HCT116 (cell line): ENCODE results near the gene TNF. TPM values are rescaled to one million over a fixed set of nuclear protein-coding genes. Genes with fewer than 3 reads are reported as not detected.

ENCODE experiments used
- ATAC-seq: fragments of 200-7000 bp; cut with Tn5 transposase; 2 replicates; pipeline ENCODE4 v1.9.1; 2020; ENCODE audit warnings: mild to moderate bottlenecking, moderate library complexity
- BruUV-seq: library from RNA; stranded (reverse); fragments of 400-500 nt; replicated peaks from 2 replicates; lab custom pipeline; 2021; lab: Mats Ljungman, UMichigan
- CTCF ChIA-PET: fragments of 300-600 bp; sonication (Branson Sonifier 250); formaldehyde crosslinking; loops from one replicate; lab custom pipeline; 2021; ENCODE audit warnings: antibody characterized with exemption; lab: Charles Lee
- POLR2A ChIA-PET: fragments of 300-600, 350-600 bp; sonication (Branson Sonifier 250); formaldehyde crosslinking; loops from one replicate; lab custom pipeline; 2021; ENCODE audit warnings: antibody characterized with exemption; lab: Charles Lee
- RAD21 ChIA-PET, 2 experiments: fragments of 300-600 bp; sonication (Branson Sonifier 250); formaldehyde crosslinking; loops; one replicate each; lab custom pipeline; 2023; ENCODE audit warnings: low total read pairs in 2 of 2; ENCODE audit not compliant: uncharacterized antibody in 2 of 2, unreplicated experiment in 2 of 2, low non-redundant PET in 1 of 2; lab: Charles Lee
- DNase-seq: peaks from one replicate; pipeline ENCODE4 v3.0.0-alpha.2; 2010; ENCODE audit warnings: low read depth, low spot score
- H2AFZ ChIP-seq: fragments of 200-600 bp; shearing (Covaris generic), sonication (generic); 2 replicates; pipeline ENCODE4 v1.6.1; 2017; ENCODE audit warnings: low read depth, mixed run types, mixed read lengths, antibody characterized with exemption, low read length; ENCODE audit not compliant: poor library complexity, severe bottlenecking
- H3K27ac ChIP-seq: 2 replicates; pipeline ENCODE4 v1.5.1; 2012; ENCODE audit warnings: low read depth, low read length
- H3K27me3 ChIP-seq: fragments of 200-600 bp; sonication (generic); 2 replicates; pipeline ENCODE4 v1.6.1; 2016; ENCODE audit warnings: mixed run types, low read length, mixed read lengths; ENCODE audit not compliant: insufficient read depth
- H3K36me3 ChIP-seq, 2 experiments: fragments of 200-500 bp in 1 of 2; fragments of 200-600 bp in 1 of 2; sonication (Bioruptor generic) in 1 of 2; sonication (generic) in 1 of 2; 2 replicates each; pipeline versions ENCODE4 v1.5.1 to v1.6.1; 2014 to 2016; ENCODE audit warnings: low read length in 2 of 2, inconsistent platforms in 1 of 2, mixed read lengths in 1 of 2, mixed run types in 1 of 2; ENCODE audit not compliant: insufficient read depth in 2 of 2, control insufficient read depth in 1 of 2
- H3K4me1 ChIP-seq, 2 experiments: fragments of 200-600 bp in 1 of 2; sonication (generic) in 1 of 2; 2 replicates each; pipeline versions ENCODE4 v1.5.1 to v1.6.1; 2012 to 2017; ENCODE audit warnings: low read length in 2 of 2, inconsistent platforms in 1 of 2, mild to moderate bottlenecking in 1 of 2, mixed read lengths in 1 of 2, mixed run types in 1 of 2, moderate library complexity in 1 of 2; ENCODE audit not compliant: insufficient read depth in 2 of 2, control insufficient read depth in 1 of 2
- H3K4me2 ChIP-seq: fragments of 200-600 bp; sonication (generic); 2 replicates; pipeline ENCODE4 v1.6.1; 2017; ENCODE audit warnings: mixed run types, low read length, mixed read lengths
- H3K4me3 ChIP-seq, 2 experiments: fragments of 200-600 bp in 1 of 2; sonication (generic) in 1 of 2; replicated peaks in 1 of 2; 2 replicates each; pipeline ENCODE4 v1.5.1; 2011 to 2016; ENCODE audit warnings: low read length in 2 of 2, control low read depth in 1 of 2, low read depth in 1 of 2, mild to moderate bottlenecking in 1 of 2, mixed read lengths in 1 of 2, mixed run types in 1 of 2
- H3K79me2 ChIP-seq: fragments of 200-600 bp; sonication (generic); 2 replicates; pipeline ENCODE4 v1.6.1; 2017; ENCODE audit warnings: mild to moderate bottlenecking, mixed run types, low read length, moderate library complexity, mixed read lengths; ENCODE audit not compliant: insufficient read depth
- H3K9ac ChIP-seq: fragments of 200-600 bp; sonication (generic); 2 replicates; pipeline ENCODE4 v1.6.1; 2016; ENCODE audit warnings: low read length, mixed read lengths
- H3K9me2 ChIP-seq: fragments of 200-600 bp; sonication (generic), shearing (Covaris generic); 2 replicates; pipeline ENCODE4 v1.6.1; 2017; ENCODE audit warnings: mixed run types, mild to moderate bottlenecking, moderate library complexity; ENCODE audit not compliant: insufficient read depth
- H3K9me3 ChIP-seq, 2 experiments: fragments of 200-500 bp in 1 of 2; fragments of 200-600 bp in 1 of 2; sonication (Bioruptor generic) in 1 of 2; sonication (generic) in 1 of 2; 2 replicates each; pipeline ENCODE4 v1.6.1; 2014 to 2017; ENCODE audit warnings: low read length in 2 of 2, mixed read lengths in 2 of 2, inconsistent platforms in 1 of 2, low read depth in 1 of 2, mild to moderate bottlenecking in 1 of 2, mixed run types in 1 of 2, moderate library complexity in 1 of 2; ENCODE audit not compliant: control insufficient read depth in 1 of 2, insufficient read depth in 1 of 2
- H4K20me1 ChIP-seq: fragments of 200-600 bp; sonication (generic), shearing (Covaris generic); 2 replicates; pipeline ENCODE4 v1.6.1; 2017; ENCODE audit warnings: mixed run types, mild to moderate bottlenecking, moderate library complexity; ENCODE audit not compliant: insufficient read depth
- CEBPB ChIP-seq: IDR thresholded peaks from 2 replicates; pipeline ENCODE4 v1.6.1; 2012; ENCODE audit warnings: low read depth
- EZH2 ChIP-seq: fragments of 200-600 bp; sonication (generic); IDR thresholded peaks from 2 replicates; pipeline ENCODE4 v1.6.1; 2017; ENCODE audit warnings: antibody characterized with exemption, mixed run types
- JUND ChIP-seq: IDR thresholded peaks from 2 replicates; pipeline ENCODE4 v1.6.1; 2012
- MAX ChIP-seq: IDR thresholded peaks from 2 replicates; pipeline ENCODE4 v1.6.1; 2012
- POLR2AphosphoS5 ChIP-seq: IDR thresholded peaks from 2 replicates; pipeline ENCODE4 v1.6.1; 2011; ENCODE audit warnings: mild to moderate bottlenecking, low read depth, low read length, moderate library complexity
- SIN3A ChIP-seq: IDR thresholded peaks from 2 replicates; pipeline ENCODE4 v1.6.1; 2012; ENCODE audit warnings: low read depth
- ZFX ChIP-seq: fragments of 450-650 bp; IDR thresholded peaks from 2 replicates; pipeline ENCODE4 v1.6.1; 2017
- ZNF274 ChIP-seq: fragments of 200-500 bp; sonication (Bioruptor generic); IDR thresholded peaks from 2 replicates; pipeline ENCODE4 v1.6.1; 2014; ENCODE audit warnings: mild to moderate bottlenecking, low read depth, low read length, inconsistent platforms
- intact Hi-C: fragments of 100-400 bp; cut with micrococcal nuclease; formaldehyde crosslinking; loops from 2 replicates; pipeline ENCODE4 v1.10.0; 2022
- total RNA-seq: library from RNA; stranded (reverse); gene quantifications from one replicate; pipeline ENCODE4 v1.2.1, GENCODE V29; 2021; ENCODE audit not compliant: unreplicated experiment
- TF ChIP-seq, protein P1 (sequence below), 3 experiments: fragments of 200-600 bp in 1 of 3; sonication (generic) in 1 of 3; IDR thresholded peaks in 2 of 3; conservative IDR thresholded peaks in 1 of 3; 2 replicates each; pipeline ENCODE4 v1.5.1; 2012 to 2017; ENCODE audit warnings: low read depth in 2 of 3, low read length in 2 of 3, antibody characterized with exemption in 1 of 3, borderline replicate concordance in 1 of 3, control low read depth in 1 of 3, mild to moderate bottlenecking in 1 of 3, mixed read lengths in 1 of 3, mixed run types in 1 of 3, moderate library complexity in 1 of 3; ENCODE audit not compliant: insufficient read depth in 1 of 3

The TNF gene
- total RNA-seq, 1 experiment from 2014 or later: 0.59 TPM

DNA sequence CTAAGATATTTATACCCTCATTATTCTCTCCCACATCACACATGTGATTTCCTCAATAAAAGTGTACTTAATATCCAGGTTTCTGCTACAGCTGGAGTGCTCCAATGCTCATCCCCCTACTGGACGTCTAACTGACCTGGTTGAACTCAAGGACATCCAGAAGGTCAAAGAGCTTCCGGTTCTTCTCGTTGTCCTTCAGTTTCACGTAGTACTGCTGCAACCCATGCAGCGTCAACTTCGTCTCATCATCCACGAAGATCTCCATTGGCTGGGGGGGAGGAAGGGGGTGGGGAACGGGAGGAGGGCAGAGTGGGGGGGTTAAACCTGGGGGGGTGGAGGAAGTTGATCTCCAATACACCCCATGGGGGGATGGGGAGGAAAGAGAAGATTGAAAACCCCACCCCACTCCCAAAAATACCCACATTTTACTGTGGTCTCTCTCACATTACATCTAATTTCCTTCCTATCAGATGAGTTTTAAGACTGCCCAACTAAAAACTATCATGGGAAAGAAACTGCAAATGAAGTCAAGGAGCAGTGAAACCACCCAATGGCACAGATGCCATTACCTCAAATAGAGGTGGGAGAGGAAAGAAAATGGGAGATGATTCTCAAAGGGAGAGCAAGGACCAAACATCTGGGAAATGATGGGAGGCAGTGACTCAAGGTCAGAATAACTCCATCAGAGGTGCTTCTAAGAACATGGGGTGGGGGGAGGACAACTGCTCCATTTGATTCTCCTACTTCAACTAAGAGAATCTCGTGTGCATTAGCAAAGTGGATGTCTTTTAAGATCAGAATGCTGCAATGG, 42.5 kb upstream of the TNF start:
- H4K20me1 ChIP-seq: peaks cover 25% of the 10 kb centered on the region; the same call in 1 of the 2 replicates
- TF ChIP-seq POLR2AphosphoS5 (0 out of 2 replicates have a peak, but pooled peaks have one; percentile 10), MAX (no peak)
- H3K27me3 ChIP-seq: no peaks in the 10 kb centered on the region
- BruUV-seq: no TSS peak
- no peaks in the 10 kb centered on the region for H3K4me1 ChIP-seq
- no peak overlapping the region for H2AFZ ChIP-seq
- ATAC-seq (no peak), DNase-seq (no peak)
- no peaks in the 10 kb centered on the region for H3K9me3 ChIP-seq
- ChIA-PET RAD21 (no interaction called here), CTCF (no interaction called here), POLR2A (interaction anchor here (0.7 to 1.0 kb wide), 2 partner anchors 35 to 128 kb away, joined by 3 to 8 read pairs; partner anchors contain the start of genes C6orf47 and MICB)
- peaks cover 63 to 70% of the 10 kb centered on the region in 2 experiments for H3K36me3 ChIP-seq
- no peak overlapping the region for H3K4me3 ChIP-seq
- H3K4me2 ChIP-seq: no peak overlapping the region
- intact Hi-C loops: no loop called here
- no peak overlapping the region for H3K9ac ChIP-seq
- peaks cover 54% of the 10 kb centered on the region for H3K79me2 ChIP-seq
- H3K9me2 ChIP-seq: no peaks in the 10 kb centered on the region
- no peak overlapping the region for H3K27ac ChIP-seq

DNA sequence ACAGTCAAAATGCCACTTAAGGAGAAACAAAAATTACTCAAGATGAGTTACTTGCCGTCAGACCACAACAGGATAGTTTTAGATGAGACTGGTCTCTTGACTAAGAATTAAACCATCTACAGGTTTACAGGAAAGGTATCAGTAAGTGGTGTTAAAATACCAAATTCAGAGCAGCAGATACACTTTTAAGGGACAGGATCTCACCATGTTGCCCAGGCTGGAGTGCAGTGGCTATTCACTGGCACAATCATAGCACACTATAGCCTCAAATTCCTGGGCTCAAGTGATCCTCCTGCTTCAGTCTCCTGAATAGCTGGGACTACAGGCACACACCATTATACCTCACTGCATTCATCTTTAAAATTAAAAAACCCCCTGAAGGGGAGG, 41.9 kb upstream of the TNF start:
- Histone ChIP-seq H2AFZ (no peak overlapping the region), H3K27ac (no peak overlapping the region), H3K9me3 (no peaks in the 10 kb centered on the region), H4K20me1 (peaks cover 23% of the 10 kb centered on the region; the same call in 1 of the 2 replicates), H3K4me1 (no peaks in the 10 kb centered on the region), H3K36me3 (peaks cover 68 to 75% of the 10 kb centered on the region in 2 experiments), H3K27me3 (no peaks in the 10 kb centered on the region), H3K4me3 (no peak overlapping the region), H3K79me2 (peaks cover 60% of the 10 kb centered on the region), H3K4me2 (no peak overlapping the region), H3K9me2 (no peaks in the 10 kb centered on the region), H3K9ac (no peak overlapping the region)
- ChIA-PET POLR2A (no interaction called here), RAD21 (no interaction called here), CTCF (no interaction called here)
- no TSS peak for BruUV-seq
- intact Hi-C loops: no loop called here
- ATAC-seq (no peak), DNase-seq (no peak)
- TF ChIP-seq ZFX (no peak), POLR2AphosphoS5 (0 out of 2 replicates have a peak, but pooled peaks have one; percentile 10), JUND (no peak), ZNF274 (no peak), CEBPB (no peak), EZH2 (no peak), SIN3A (no peak)
- TF ChIP-seq, protein P1, sequence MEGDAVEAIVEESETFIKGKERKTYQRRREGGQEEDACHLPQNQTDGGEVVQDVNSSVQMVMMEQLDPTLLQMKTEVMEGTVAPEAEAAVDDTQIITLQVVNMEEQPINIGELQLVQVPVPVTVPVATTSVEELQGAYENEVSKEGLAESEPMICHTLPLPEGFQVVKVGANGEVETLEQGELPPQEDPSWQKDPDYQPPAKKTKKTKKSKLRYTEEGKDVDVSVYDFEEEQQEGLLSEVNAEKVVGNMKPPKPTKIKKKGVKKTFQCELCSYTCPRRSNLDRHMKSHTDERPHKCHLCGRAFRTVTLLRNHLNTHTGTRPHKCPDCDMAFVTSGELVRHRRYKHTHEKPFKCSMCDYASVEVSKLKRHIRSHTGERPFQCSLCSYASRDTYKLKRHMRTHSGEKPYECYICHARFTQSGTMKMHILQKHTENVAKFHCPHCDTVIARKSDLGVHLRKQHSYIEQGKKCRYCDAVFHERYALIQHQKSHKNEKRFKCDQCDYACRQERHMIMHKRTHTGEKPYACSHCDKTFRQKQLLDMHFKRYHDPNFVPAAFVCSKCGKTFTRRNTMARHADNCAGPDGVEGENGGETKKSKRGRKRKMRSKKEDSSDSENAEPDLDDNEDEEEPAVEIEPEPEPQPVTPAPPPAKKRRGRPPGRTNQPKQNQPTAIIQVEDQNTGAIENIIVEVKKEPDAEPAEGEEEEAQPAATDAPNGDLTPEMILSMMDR (IDR thresholded peaks at IDR 0.05 in 2 of 3, conservative IDR thresholded peaks at IDR 0.05 in 1 of 3; ENCODE audit: borderline replicate concordance in 1 of 3, insufficient read depth in 1 of 3, low read depth in 2 of 3, low read length in 2 of 3): no peak
